ENCODE results near the gene PROC.
"Not testable (repeated sequence)": the region's sequence is repeated elsewhere in the genome, so short reads cannot be mapped to it uniquely, and the experiment has no call there.

The PROC gene

GRCh38 chr2:127403460-127403859, 14.8 kb upstream of the PROC start:
- Histone ChIP-seq H3K36me3 (ENCODE audit: insufficient read depth, low read length) (no peaks in the 10 kb centered on the region), H3K4me1 (ENCODE audit: insufficient read depth, low read length) (peaks cover 33% of the 10 kb centered on the region), H3K9me3 (ENCODE audit: control insufficient read depth, insufficient read depth, low read length) (no peaks in the 10 kb centered on the region), H3K9ac (ENCODE audit: low read depth, low read length) (no peak overlapping the region)

GRCh38 chr2:127404466-127405254, 13.6 kb upstream of the PROC start:
- H3K9me3 ChIP-seq (ENCODE audit: control insufficient read depth, insufficient read depth, low read length), result no peaks in the 10 kb centered on the region
- peaks cover 33% of the 10 kb centered on the region for H3K4me1 ChIP-seq (ENCODE audit: insufficient read depth, low read length)
- no peaks in the 10 kb centered on the region for H3K36me3 ChIP-seq (ENCODE audit: insufficient read depth, low read length)
- no peak overlapping the region for H3K9ac ChIP-seq (ENCODE audit: low read depth, low read length)

GRCh38 chr2:127405255-127405610, 13.0 kb upstream of the PROC start:
- peaks cover 33% of the 10 kb centered on the region for H3K4me1 ChIP-seq (ENCODE audit: insufficient read depth, low read length)
- no peak overlapping the region for H3K9ac ChIP-seq (ENCODE audit: low read depth, low read length)
- no peaks in the 10 kb centered on the region for H3K36me3 ChIP-seq (ENCODE audit: insufficient read depth, low read length)
- H3K9me3 ChIP-seq (ENCODE audit: control insufficient read depth, insufficient read depth, low read length), result no peaks in the 10 kb centered on the region

- H3K4me1 ChIP-seq (ENCODE audit: insufficient read depth, low read length), result peaks cover 27% of the 10 kb centered on the region
- no peaks in the 10 kb centered on the region for H3K36me3 ChIP-seq (ENCODE audit: insufficient read depth, low read length)
- no peaks in the 10 kb centered on the region for H3K9me3 ChIP-seq (ENCODE audit: control insufficient read depth, insufficient read depth, low read length)
- no peak overlapping the region for H3K9ac ChIP-seq (ENCODE audit: low read depth, low read length)
These were observed 11.8 kb upstream of the PROC start for GRCh38 chr2:127406454-127406853.

GRCh38 chr2:127407091-127407490, 11.1 kb upstream of the PROC start:
- Histone ChIP-seq H3K9ac (ENCODE audit: low read depth, low read length) (no peak overlapping the region), H3K4me1 (ENCODE audit: insufficient read depth, low read length) (peaks cover 22% of the 10 kb centered on the region), H3K36me3 (ENCODE audit: insufficient read depth, low read length) (no peaks in the 10 kb centered on the region), H3K9me3 (ENCODE audit: control insufficient read depth, insufficient read depth, low read length) (no peaks in the 10 kb centered on the region)

GRCh38 chr2:127407661-127408003, 10.6 kb upstream of the PROC start:
- H3K9ac ChIP-seq (ENCODE audit: low read depth, low read length), result no peak overlapping the region
- H3K36me3 ChIP-seq (ENCODE audit: insufficient read depth, low read length), result no peaks in the 10 kb centered on the region
- H3K4me1 ChIP-seq (ENCODE audit: insufficient read depth, low read length), result peaks cover 17% of the 10 kb centered on the region
- H3K9me3 ChIP-seq (ENCODE audit: control insufficient read depth, insufficient read depth, low read length), result no peaks in the 10 kb centered on the region

- peaks cover 16% of the 10 kb centered on the region for H3K4me1 ChIP-seq (ENCODE audit: insufficient read depth, low read length)
- H3K36me3 ChIP-seq (ENCODE audit: insufficient read depth, low read length), result no peaks in the 10 kb centered on the region
- no peaks in the 10 kb centered on the region for H3K9me3 ChIP-seq (ENCODE audit: control insufficient read depth, insufficient read depth, low read length)
- H3K9ac ChIP-seq (ENCODE audit: low read depth, low read length), result peak overlapping the region; percentile 77
These were observed 10.0 kb upstream of the PROC start for GRCh38 chr2:127408004-127408806.

GRCh38 chr2:127408807-127409099, 9.5 kb upstream of the PROC start:
- H3K9ac ChIP-seq (ENCODE audit: low read depth, low read length), result peak overlapping the region; percentile 77
- H3K36me3 ChIP-seq (ENCODE audit: insufficient read depth, low read length), result no peaks in the 10 kb centered on the region
- H3K9me3 ChIP-seq (ENCODE audit: control insufficient read depth, insufficient read depth, low read length), result no peaks in the 10 kb centered on the region
- H3K4me1 ChIP-seq (ENCODE audit: insufficient read depth, low read length), result peaks cover 16% of the 10 kb centered on the region

GRCh38 chr2:127409716-127410115, 8.5 kb upstream of the PROC start:
- H3K9ac ChIP-seq (ENCODE audit: low read depth, low read length); H3K36me3 ChIP-seq (ENCODE audit: insufficient read depth, low read length); H3K9me3 ChIP-seq (ENCODE audit: control insufficient read depth, insufficient read depth, low read length): not testable (repeated sequence)
- H3K4me1 ChIP-seq (ENCODE audit: insufficient read depth, low read length), result peaks cover 15% of the 10 kb centered on the region

- H3K36me3 ChIP-seq (ENCODE audit: insufficient read depth, low read length), result no peaks in the 10 kb centered on the region
- H3K4me1 ChIP-seq (ENCODE audit: insufficient read depth, low read length), result peaks cover 4% of the 10 kb centered on the region; the same call in 1 of the 2 replicates
- H3K9ac ChIP-seq (ENCODE audit: low read depth, low read length), result no peak overlapping the region
- H3K9me3 ChIP-seq (ENCODE audit: control insufficient read depth, insufficient read depth, low read length), result no peaks in the 10 kb centered on the region
These were observed 7.2 kb upstream of the PROC start for GRCh38 chr2:127410871-127411652.

- H3K36me3 ChIP-seq (ENCODE audit: insufficient read depth, low read length), result no peaks in the 10 kb centered on the region
- H3K9ac ChIP-seq (ENCODE audit: low read depth, low read length), result no peak overlapping the region
- peaks cover 9% of the 10 kb centered on the region; the same call in 1 of the 2 replicates for H3K4me1 ChIP-seq (ENCODE audit: insufficient read depth, low read length)
- H3K9me3 ChIP-seq (ENCODE audit: control insufficient read depth, insufficient read depth, low read length), result no peaks in the 10 kb centered on the region
These were observed 6.4 kb upstream of the PROC start for GRCh38 chr2:127411653-127412369.

- Histone ChIP-seq H3K9ac (ENCODE audit: low read depth, low read length) (no peak overlapping the region), H3K4me1 (ENCODE audit: insufficient read depth, low read length) (peaks cover 6% of the 10 kb centered on the region; the same call in 1 of the 2 replicates), H3K36me3 (ENCODE audit: insufficient read depth, low read length) (no peaks in the 10 kb centered on the region), H3K9me3 (ENCODE audit: control insufficient read depth, insufficient read depth, low read length) (no peaks in the 10 kb centered on the region)
These were observed 5.0 kb upstream of the PROC start for GRCh38 chr2:127413200-127413599.

- no peaks in the 10 kb centered on the region for H3K36me3 ChIP-seq (ENCODE audit: insufficient read depth, low read length)
- H3K9me3 ChIP-seq (ENCODE audit: control insufficient read depth, insufficient read depth, low read length), result no peaks in the 10 kb centered on the region
- H3K4me1 ChIP-seq (ENCODE audit: insufficient read depth, low read length), result peaks cover 6% of the 10 kb centered on the region; the same call in 1 of the 2 replicates
- H3K9ac ChIP-seq (ENCODE audit: low read depth, low read length), result no peak overlapping the region
These were observed 4.2 kb upstream of the PROC start for GRCh38 chr2:127413782-127414637.

Data from ES-I3 (cell line).